DND-41 (cell line): Measurements from ENCODE around the gene MCTP2.

Source experiments
- EZH2 ChIP-seq: IDR thresholded peaks from 3 replicates; pipeline ENCODE4 v1.6.1; 2012; ENCODE audit warnings: borderline replicate concordance, low read depth, mild to moderate bottlenecking, moderate library complexity, low read length, inconsistent platforms; ENCODE audit not compliant: severe bottlenecking
- TF ChIP-seq, protein P1 (sequence below): IDR thresholded peaks from 2 replicates; pipeline ENCODE4 v1.5.1; 2012; ENCODE audit warnings: borderline replicate concordance, low read length, moderate library complexity, mild to moderate bottlenecking; ENCODE audit not compliant: poor library complexity, severe bottlenecking; ENCODE audit errors: extremely low read depth

DNA sequence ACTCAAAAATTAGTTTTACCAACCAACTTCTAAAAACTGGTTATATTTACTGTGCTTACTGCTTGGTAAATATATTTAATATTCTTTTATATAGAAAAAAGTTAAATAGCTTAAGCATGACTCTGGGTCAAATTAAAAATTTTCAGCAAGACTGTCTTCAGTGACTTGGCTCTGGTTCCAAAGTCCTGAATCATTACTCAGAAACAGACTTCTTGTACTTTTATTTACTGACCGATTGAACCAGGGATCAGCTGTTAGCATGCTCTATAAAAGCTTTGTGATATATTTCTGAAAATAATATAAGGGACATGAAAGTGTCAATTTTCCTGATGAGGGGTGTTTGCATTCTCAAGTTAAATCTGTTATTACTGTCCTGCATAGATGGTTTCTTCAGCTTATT is 164.3 kb downstream of the MCTP2 start:
- TF ChIP-seq, protein P1, sequence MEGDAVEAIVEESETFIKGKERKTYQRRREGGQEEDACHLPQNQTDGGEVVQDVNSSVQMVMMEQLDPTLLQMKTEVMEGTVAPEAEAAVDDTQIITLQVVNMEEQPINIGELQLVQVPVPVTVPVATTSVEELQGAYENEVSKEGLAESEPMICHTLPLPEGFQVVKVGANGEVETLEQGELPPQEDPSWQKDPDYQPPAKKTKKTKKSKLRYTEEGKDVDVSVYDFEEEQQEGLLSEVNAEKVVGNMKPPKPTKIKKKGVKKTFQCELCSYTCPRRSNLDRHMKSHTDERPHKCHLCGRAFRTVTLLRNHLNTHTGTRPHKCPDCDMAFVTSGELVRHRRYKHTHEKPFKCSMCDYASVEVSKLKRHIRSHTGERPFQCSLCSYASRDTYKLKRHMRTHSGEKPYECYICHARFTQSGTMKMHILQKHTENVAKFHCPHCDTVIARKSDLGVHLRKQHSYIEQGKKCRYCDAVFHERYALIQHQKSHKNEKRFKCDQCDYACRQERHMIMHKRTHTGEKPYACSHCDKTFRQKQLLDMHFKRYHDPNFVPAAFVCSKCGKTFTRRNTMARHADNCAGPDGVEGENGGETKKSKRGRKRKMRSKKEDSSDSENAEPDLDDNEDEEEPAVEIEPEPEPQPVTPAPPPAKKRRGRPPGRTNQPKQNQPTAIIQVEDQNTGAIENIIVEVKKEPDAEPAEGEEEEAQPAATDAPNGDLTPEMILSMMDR, result no peak
- no peak for TF ChIP-seq EZH2
